Type B pancreatic cell (in vitro differentiated cells): Measurements from ENCODE around the gene C1orf232. TPM values are rescaled to one million over a fixed set of nuclear protein-coding genes. Genes with fewer than 3 reads are reported as not detected.

Source experiments
- DNase-seq: peaks from one replicate; pipeline ENCODE4 v3.0.0; 2021; ENCODE audit warnings: mixed read lengths; ENCODE audit not compliant: unreplicated experiment; ENCODE audit errors: extremely low spot score
- H3K27ac Mint-ChIP-seq: 2 replicates; pipeline ENCODE4 v1.8.0; 2021; ENCODE audit warnings: mild to moderate bottlenecking, mixed read lengths
- H3K27me3 Mint-ChIP-seq: 2 replicates; pipeline ENCODE4 v1.8.0; 2021; ENCODE audit warnings: mixed read lengths
- H3K36me3 Mint-ChIP-seq: 2 replicates; pipeline ENCODE4 v1.8.0; 2021; ENCODE audit warnings: mixed read lengths
- H3K4me1 Mint-ChIP-seq: one replicate; pipeline ENCODE4 v1.8.0; 2021; ENCODE audit warnings: mixed read lengths; ENCODE audit not compliant: unreplicated experiment
- H3K4me3 Mint-ChIP-seq: 2 replicates; pipeline ENCODE4 v1.8.0; 2021; ENCODE audit warnings: mild to moderate bottlenecking, mixed read lengths
- H3K9me3 Mint-ChIP-seq: 2 replicates; pipeline ENCODE4 v1.8.0; 2021; ENCODE audit warnings: mixed read lengths
- total RNA-seq: library from RNA; stranded (reverse); gene quantifications from 2 replicates; pipeline ENCODE4 v1.2.1, GENCODE V29; 2021; ENCODE audit warnings: low replicate concordance
- TF ChIP-seq, protein P1 (sequence below): fragments of 200-600 bp; sonication (generic); conservative IDR thresholded peaks from 2 replicates; pipeline ENCODE4 v1.5.0; 2021; ENCODE audit warnings: antibody characterized with exemption, mild to moderate bottlenecking

Gene C1orf232
- total RNA-seq, 1 donor from 2014 or later, result 1.0 TPM

- Mint-ChIP-seq H3K36me3 (peaks cover 4% of the 10 kb centered on the region), H3K4me1 (peaks cover 26% of the 10 kb centered on the region), H3K27me3 (no peaks in the 10 kb centered on the region), H3K4me3 (no peak overlapping the region), H3K27ac (peak overlapping the region; percentile 12), H3K9me3 (no peaks in the 10 kb centered on the region)
- TF ChIP-seq, protein P1, sequence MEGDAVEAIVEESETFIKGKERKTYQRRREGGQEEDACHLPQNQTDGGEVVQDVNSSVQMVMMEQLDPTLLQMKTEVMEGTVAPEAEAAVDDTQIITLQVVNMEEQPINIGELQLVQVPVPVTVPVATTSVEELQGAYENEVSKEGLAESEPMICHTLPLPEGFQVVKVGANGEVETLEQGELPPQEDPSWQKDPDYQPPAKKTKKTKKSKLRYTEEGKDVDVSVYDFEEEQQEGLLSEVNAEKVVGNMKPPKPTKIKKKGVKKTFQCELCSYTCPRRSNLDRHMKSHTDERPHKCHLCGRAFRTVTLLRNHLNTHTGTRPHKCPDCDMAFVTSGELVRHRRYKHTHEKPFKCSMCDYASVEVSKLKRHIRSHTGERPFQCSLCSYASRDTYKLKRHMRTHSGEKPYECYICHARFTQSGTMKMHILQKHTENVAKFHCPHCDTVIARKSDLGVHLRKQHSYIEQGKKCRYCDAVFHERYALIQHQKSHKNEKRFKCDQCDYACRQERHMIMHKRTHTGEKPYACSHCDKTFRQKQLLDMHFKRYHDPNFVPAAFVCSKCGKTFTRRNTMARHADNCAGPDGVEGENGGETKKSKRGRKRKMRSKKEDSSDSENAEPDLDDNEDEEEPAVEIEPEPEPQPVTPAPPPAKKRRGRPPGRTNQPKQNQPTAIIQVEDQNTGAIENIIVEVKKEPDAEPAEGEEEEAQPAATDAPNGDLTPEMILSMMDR, result no peak
- DNase-seq, result no peak
These were observed 44.1 kb downstream of the C1orf232 start for GRCh38 chr1:26124418-26125331.

- H3K4me1 Mint-ChIP-seq, result peaks cover 22% of the 10 kb centered on the region
- peaks cover 14% of the 10 kb centered on the region for H3K36me3 Mint-ChIP-seq
- TF ChIP-seq, protein P1, result no peak
These were observed 45.5 kb downstream of the C1orf232 start for GRCh38 chr1:26122988-26123973.

DNA sequence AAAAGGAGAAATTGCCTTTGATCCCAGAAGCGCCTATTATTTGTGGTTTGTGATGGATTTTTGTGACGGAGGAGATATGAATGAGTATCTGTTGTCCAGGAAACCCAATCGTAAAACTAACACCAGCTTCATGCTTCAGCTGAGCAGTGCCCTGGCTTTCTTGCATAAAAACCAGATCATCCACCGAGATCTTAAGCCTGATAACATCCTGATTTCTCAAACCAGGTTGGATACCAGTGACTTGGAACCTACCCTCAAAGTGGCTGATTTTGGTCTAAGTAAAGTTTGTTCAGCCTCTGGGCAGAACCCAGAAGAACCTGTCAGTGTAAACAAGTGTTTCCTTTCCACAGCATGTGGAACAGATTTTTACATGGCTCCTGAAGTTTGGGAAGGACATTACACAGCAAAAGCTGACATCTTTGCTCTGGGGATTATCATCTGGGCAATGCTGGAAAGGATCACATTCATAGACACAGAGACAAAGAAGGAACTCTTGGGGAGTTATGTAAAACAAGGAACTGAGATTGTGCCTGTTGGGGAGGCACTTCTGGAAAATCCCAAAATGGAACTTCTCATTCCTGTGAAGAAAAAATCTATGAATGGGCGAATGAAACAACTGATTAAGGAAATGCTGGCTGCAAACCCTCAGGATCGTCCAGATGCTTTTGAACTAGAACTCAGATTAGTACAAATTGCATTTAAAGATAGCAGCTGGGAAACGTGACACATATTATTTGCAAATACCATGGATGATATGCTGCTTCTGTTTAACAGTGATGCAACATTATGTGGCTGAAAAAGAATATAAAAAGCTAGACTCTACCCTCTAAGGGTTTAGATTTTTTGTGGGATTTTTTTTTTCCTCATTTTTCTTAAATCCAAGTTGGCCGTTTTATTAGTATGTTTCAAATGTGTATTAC lies 46.6 kb downstream of the C1orf232 start:
- peak; percentile 6 for DNase-seq
- H3K4me1 Mint-ChIP-seq, result peaks cover 11% of the 10 kb centered on the region
- H3K27me3 Mint-ChIP-seq, result no peaks in the 10 kb centered on the region
- no peaks in the 10 kb centered on the region for H3K9me3 Mint-ChIP-seq
- H3K4me3 Mint-ChIP-seq, result no peak overlapping the region
- H3K36me3 Mint-ChIP-seq, result peaks cover 14% of the 10 kb centered on the region
- TF ChIP-seq, protein P1, result no peak
- no peak overlapping the region for H3K27ac Mint-ChIP-seq

More at GRCh38 chr1:26122988-26123973, 45.5 kb downstream of the C1orf232 start:
- H3K9me3 Mint-ChIP-seq, result no peaks in the 10 kb centered on the region
- H3K27me3 Mint-ChIP-seq, result no peaks in the 10 kb centered on the region
- no peak overlapping the region for H3K4me3 Mint-ChIP-seq
- peak overlapping the region; percentile 6 for H3K27ac Mint-ChIP-seq
- no peak for DNase-seq

DNA sequence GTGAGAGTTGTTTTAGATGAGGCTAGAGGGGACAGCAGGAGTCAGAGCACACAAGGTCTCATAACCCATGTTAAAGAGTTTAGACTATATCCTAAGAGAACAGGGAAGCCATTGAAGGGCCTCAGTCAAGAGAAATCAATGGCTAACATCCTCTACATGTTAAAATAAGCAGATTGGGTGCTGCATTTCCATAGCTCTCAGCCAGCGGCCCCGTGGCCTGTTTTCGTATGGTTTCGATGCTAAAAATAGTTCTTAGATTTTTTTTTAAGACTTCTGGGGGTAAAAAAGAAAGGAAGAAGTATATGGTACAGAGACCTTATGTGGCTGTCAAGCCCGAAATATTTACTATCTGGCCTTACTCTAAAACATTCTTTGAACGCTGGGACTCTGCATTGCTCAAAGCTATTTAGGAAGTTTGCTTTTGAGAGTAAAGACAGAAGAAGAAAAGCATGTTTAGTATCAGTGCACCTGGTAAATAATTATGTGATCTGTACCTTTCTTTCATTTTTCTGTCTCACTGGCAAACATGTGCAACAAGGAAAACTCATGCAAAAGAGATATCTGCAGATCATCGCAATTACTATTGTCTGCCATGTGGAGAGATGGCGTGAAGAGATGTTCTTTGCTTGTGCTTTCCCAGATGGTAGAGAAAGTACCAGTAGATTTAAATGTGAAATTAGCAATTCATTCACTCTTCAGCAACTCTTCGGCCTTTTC lies 48.7 kb downstream of the C1orf232 start:
- H3K27me3 Mint-ChIP-seq, result no peaks in the 10 kb centered on the region
- H3K4me1 Mint-ChIP-seq, result peaks cover 4% of the 10 kb centered on the region
- TF ChIP-seq, protein P1, result no peak

More for the DNA sequence above, 48.7 kb downstream of the C1orf232 start:
- H3K4me3 Mint-ChIP-seq, result no peak overlapping the region
- H3K27ac Mint-ChIP-seq, result no peak overlapping the region
- peaks cover 14% of the 10 kb centered on the region for H3K36me3 Mint-ChIP-seq
- DNase-seq, result peak; percentile 6
- H3K9me3 Mint-ChIP-seq, result no peaks in the 10 kb centered on the region
